ENCODE measurements around the gene DNAJB9.

Gene DNAJB9

GRCh38 chr7:108600399-108600798 lies 30.7 kb downstream of the DNAJB9 start:
- Histone ChIP-seq H3K27me3 (no peaks in the 10 kb centered on the region), H3K36me3 (no peaks in the 10 kb centered on the region), H3K27ac (no peak overlapping the region), H3K4me3 (no peak overlapping the region), H3K4me2 (no peak overlapping the region), H3K9me3 (no peaks in the 10 kb centered on the region), H3K9ac (no peak overlapping the region), H4K20me1 (no peaks in the 10 kb centered on the region), H3K4me1 (peaks cover 9% of the 10 kb centered on the region)
- no peak for TF ChIP-seq Cebpa-rat (IDR thresholded peaks at IDR 0.05)

GRCh38 chr7:108603656-108604306 lies 34.1 kb downstream of the DNAJB9 start:
- TF ChIP-seq Cebpa-rat (IDR thresholded peaks at IDR 0.05) = no peak
- H3K4me2 ChIP-seq = no peak overlapping the region
- H4K20me1 ChIP-seq = no peaks in the 10 kb centered on the region

GRCh38 chr7:108604307-108605077 lies 34.8 kb downstream of the DNAJB9 start:
- no peak overlapping the region for H3K27ac ChIP-seq
- no peak for TF ChIP-seq Cebpa-rat (IDR thresholded peaks at IDR 0.05)
- H3K4me2 ChIP-seq = no peak overlapping the region
- H4K20me1 ChIP-seq = no peaks in the 10 kb centered on the region
- no peak overlapping the region for H3K9ac ChIP-seq
- H3K4me3 ChIP-seq = no peak overlapping the region
- H3K9me3 ChIP-seq = no peaks in the 10 kb centered on the region
- H3K4me1 ChIP-seq = peaks cover 9% of the 10 kb centered on the region
- H3K36me3 ChIP-seq = no peaks in the 10 kb centered on the region
- H3K27me3 ChIP-seq = no peaks in the 10 kb centered on the region

More at GRCh38 chr7:108603656-108604306, 34.1 kb downstream of the DNAJB9 start:
- Histone ChIP-seq H3K4me3 (no peak overlapping the region), H3K9ac (no peak overlapping the region), H3K4me1 (peaks cover 9% of the 10 kb centered on the region), H3K27me3 (no peaks in the 10 kb centered on the region), H3K9me3 (no peaks in the 10 kb centered on the region), H3K27ac (no peak overlapping the region), H3K36me3 (no peaks in the 10 kb centered on the region)

- H3K36me3 ChIP-seq = no peaks in the 10 kb centered on the region
- no peaks in the 10 kb centered on the region for H3K9me3 ChIP-seq
- H3K4me3 ChIP-seq = no peak overlapping the region
- no peaks in the 10 kb centered on the region for H4K20me1 ChIP-seq
- no peak overlapping the region for H3K9ac ChIP-seq
- H3K27ac ChIP-seq = no peak overlapping the region
- TF ChIP-seq Cebpa-rat (IDR thresholded peaks at IDR 0.05) = no peak
- no peaks in the 10 kb centered on the region for H3K27me3 ChIP-seq
- H3K4me1 ChIP-seq = peaks cover 9% of the 10 kb centered on the region
- no peak overlapping the region for H3K4me2 ChIP-seq
Observed at GRCh38 chr7:108605559-108606201, 36.0 kb downstream of the DNAJB9 start.

- no peak overlapping the region for H3K4me2 ChIP-seq
- H4K20me1 ChIP-seq = no peaks in the 10 kb centered on the region
- no peak overlapping the region for H3K27ac ChIP-seq
- H3K27me3 ChIP-seq = no peaks in the 10 kb centered on the region
- no peak overlapping the region for H3K4me3 ChIP-seq
- H3K4me1 ChIP-seq = no peaks in the 10 kb centered on the region
- no peak overlapping the region for H3K9ac ChIP-seq
- H3K36me3 ChIP-seq = no peaks in the 10 kb centered on the region
- TF ChIP-seq Cebpa-rat (IDR thresholded peaks at IDR 0.05) = no peak
- no peaks in the 10 kb centered on the region for H3K9me3 ChIP-seq
Observed at GRCh38 chr7:108609643-108610042, 40.0 kb downstream of the DNAJB9 start.

GRCh38 chr7:108611268-108611667 lies 41.6 kb downstream of the DNAJB9 start:
- H3K4me1 ChIP-seq = no peaks in the 10 kb centered on the region
- no peaks in the 10 kb centered on the region for H3K36me3 ChIP-seq
- no peaks in the 10 kb centered on the region for H4K20me1 ChIP-seq
- no peak for TF ChIP-seq Cebpa-rat (IDR thresholded peaks at IDR 0.05)
- H3K9me3 ChIP-seq = no peaks in the 10 kb centered on the region
- no peak overlapping the region for H3K4me2 ChIP-seq
- H3K27ac ChIP-seq = no peak overlapping the region
- no peaks in the 10 kb centered on the region for H3K27me3 ChIP-seq
- no peak overlapping the region for H3K9ac ChIP-seq
- no peak overlapping the region for H3K4me3 ChIP-seq

- no peak overlapping the region for H3K4me2 ChIP-seq
- H3K4me1 ChIP-seq = no peaks in the 10 kb centered on the region
- H3K9me3 ChIP-seq = no peaks in the 10 kb centered on the region
- TF ChIP-seq Cebpa-rat (IDR thresholded peaks at IDR 0.05) = no peak
- no peaks in the 10 kb centered on the region for H3K27me3 ChIP-seq
- no peak overlapping the region for H3K4me3 ChIP-seq
- H3K36me3 ChIP-seq = no peaks in the 10 kb centered on the region
- H4K20me1 ChIP-seq = no peaks in the 10 kb centered on the region
- no peak overlapping the region for H3K9ac ChIP-seq
- H3K27ac ChIP-seq = no peak overlapping the region
Observed at GRCh38 chr7:108613147-108613948, 43.7 kb downstream of the DNAJB9 start.

GRCh38 chr7:108613949-108614381 lies 44.3 kb downstream of the DNAJB9 start:
- no peak for TF ChIP-seq Cebpa-rat (IDR thresholded peaks at IDR 0.05)
- no peaks in the 10 kb centered on the region for H3K36me3 ChIP-seq
- no peak overlapping the region for H3K9ac ChIP-seq

GRCh38 chr7:108614896-108615295 lies 45.2 kb downstream of the DNAJB9 start:
- TF ChIP-seq Cebpa-rat (IDR thresholded peaks at IDR 0.05) = no peak

More at GRCh38 chr7:108613949-108614381, 44.3 kb downstream of the DNAJB9 start:
- no peaks in the 10 kb centered on the region for H4K20me1 ChIP-seq
- no peak overlapping the region for H3K4me2 ChIP-seq
- H3K9me3 ChIP-seq = no peaks in the 10 kb centered on the region
- H3K4me1 ChIP-seq = no peaks in the 10 kb centered on the region
- no peaks in the 10 kb centered on the region for H3K27me3 ChIP-seq
- no peak overlapping the region for H3K4me3 ChIP-seq
- no peak overlapping the region for H3K27ac ChIP-seq

More at GRCh38 chr7:108614896-108615295, 45.2 kb downstream of the DNAJB9 start:
- Histone ChIP-seq H3K9ac (no peak overlapping the region), H3K4me2 (no peak overlapping the region), H3K4me3 (no peak overlapping the region), H3K4me1 (no peaks in the 10 kb centered on the region), H3K36me3 (no peaks in the 10 kb centered on the region), H3K27ac (no peak overlapping the region), H3K9me3 (no peaks in the 10 kb centered on the region), H3K27me3 (no peaks in the 10 kb centered on the region), H4K20me1 (no peaks in the 10 kb centered on the region)
